ENCODE data around the gene GJB5.

Gene GJB5

DNA sequence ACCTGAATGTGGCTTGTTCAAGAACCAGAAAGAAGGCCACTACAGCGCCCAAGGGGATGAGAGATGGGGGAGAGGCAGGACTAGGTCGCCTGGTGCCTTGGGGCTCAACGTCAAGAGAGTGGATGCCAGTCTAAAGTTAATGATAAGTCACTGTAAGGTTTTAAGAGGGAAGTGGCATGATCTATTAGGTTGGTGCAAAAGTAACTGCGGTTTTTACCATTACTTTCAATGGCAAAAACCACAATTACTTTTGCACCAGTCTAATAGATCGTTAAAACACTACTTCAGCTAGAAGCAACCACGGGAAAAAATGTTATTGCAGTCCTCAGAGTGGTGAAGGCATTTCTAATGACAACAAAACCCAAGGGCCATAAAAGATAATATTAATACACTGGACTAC, 23.5 kb downstream of the GJB5 start:
- in situ Hi-C loops (cut with HindIII; ENCODE audit: low sequenced_read_pairs), result no loop called here
- DNase-seq (ENCODE audit: low read depth, low spot score), result no peak
- no peak overlapping the region for H3K4me3 ChIP-seq (ENCODE audit: low read depth, low read length)
- TF ChIP-seq CTCF (IDR thresholded peaks at IDR 0.05; ENCODE audit: low read depth, low read length), result no peak

DNA sequence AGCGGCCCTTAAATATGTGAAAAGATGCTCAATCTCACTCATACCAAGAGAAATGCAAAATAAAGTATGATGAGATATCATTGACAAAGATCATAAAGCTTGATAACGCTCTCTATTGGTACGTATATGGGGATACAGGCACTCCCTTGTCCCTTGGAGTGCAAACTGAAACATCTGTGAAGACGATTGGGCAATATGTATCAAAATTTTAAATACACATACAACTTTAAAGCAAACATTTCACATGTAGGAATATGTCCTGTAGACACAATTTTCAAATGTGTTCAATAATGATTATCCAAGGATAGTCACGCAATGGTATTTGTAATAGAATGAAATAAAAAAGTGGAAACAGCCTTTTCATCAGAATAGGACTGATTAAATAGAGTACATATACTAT, 24.2 kb downstream of the GJB5 start:
- in situ Hi-C loops (cut with HindIII; ENCODE audit: low sequenced_read_pairs), result no loop called here
- DNase-seq (ENCODE audit: low read depth, low spot score), result no peak
- TF ChIP-seq CTCF (IDR thresholded peaks at IDR 0.05; ENCODE audit: low read depth, low read length), result no peak
- H3K4me3 ChIP-seq (ENCODE audit: low read depth, low read length), result no peak overlapping the region

GRCh38 chr1:34779526-34779925, 24.7 kb downstream of the GJB5 start:
- TF ChIP-seq CTCF (IDR thresholded peaks at IDR 0.05; ENCODE audit: low read depth, low read length), result no peak
- DNase-seq (ENCODE audit: low read depth, low spot score), result no peak
- H3K4me3 ChIP-seq (ENCODE audit: low read depth, low read length), result no peak overlapping the region
- in situ Hi-C loops (cut with HindIII; ENCODE audit: low sequenced_read_pairs), result no loop called here

GRCh38 chr1:34779962-34780361, 25.1 kb downstream of the GJB5 start:
- no peak for TF ChIP-seq CTCF (IDR thresholded peaks at IDR 0.05; ENCODE audit: low read depth, low read length)
- DNase-seq (ENCODE audit: low read depth, low spot score), result no peak
- in situ Hi-C loops (cut with HindIII; ENCODE audit: low sequenced_read_pairs), result no loop called here
- no peak overlapping the region for H3K4me3 ChIP-seq (ENCODE audit: low read depth, low read length)

DNA sequence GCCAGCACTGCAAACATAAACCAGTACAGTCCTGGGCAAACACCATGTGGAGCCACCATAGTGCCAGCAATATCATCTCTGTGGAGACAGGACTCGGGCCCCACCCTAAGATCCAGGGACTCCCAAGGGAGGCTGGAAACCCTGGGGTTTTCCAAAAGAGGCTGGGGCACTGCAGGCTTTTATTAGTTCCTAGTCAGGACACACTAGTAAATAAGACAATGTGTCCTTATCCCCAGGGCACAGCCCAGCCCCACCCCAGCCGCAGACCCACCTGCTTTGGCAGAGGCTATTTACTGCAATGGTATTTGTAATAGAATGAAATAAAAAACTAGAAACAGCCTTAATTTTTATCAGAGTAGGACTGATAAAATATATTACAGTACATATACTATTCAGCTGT, 25.7 kb downstream of the GJB5 start:
- no peak for TF ChIP-seq CTCF (IDR thresholded peaks at IDR 0.05; ENCODE audit: low read depth, low read length)
- H3K4me3 ChIP-seq (ENCODE audit: low read depth, low read length), result no peak overlapping the region
- DNase-seq (ENCODE audit: low read depth, low spot score), result no peak
- in situ Hi-C loops (cut with HindIII; ENCODE audit: low sequenced_read_pairs), result no loop called here

DNA sequence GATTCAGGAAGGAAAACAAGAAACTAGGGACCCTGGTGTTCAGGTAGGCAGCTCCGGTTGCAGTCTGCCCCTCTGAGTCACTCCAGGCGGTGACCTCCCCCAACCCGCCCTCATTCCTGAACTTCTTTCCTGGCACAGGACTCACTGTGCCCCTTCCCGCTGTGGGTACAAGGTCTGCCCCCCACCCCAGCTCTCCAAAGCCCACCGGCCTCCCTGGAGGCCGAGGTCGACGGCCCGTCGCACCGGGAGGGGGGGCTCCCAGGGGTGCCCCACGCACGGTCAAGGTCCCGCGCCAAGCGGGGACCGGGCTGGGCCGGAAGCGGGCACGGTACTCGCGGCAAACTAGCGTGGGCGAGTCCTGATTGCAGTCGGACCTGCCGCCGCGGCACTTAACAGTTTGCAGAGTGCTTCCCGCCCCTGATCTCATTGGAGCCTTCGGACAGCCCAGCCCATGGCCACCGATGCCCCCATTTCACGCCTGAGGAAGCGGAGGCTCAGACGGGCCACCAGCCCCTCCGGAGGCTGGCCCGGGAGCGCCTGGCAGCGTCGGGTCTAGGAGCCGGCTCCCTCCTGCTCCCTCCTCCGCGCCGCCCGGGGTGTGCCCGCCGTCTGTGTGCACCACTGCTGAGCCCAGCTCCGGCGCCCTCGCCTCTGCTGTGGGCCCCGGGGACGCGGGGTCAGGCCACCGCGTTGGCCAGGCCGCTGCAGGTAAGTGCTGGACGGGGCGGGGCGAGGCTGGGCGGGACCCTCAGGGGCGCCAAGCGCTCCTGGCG, 26.4 kb downstream of the GJB5 start, which contains the start of gene GJB3:
GJB3 (plus strand) TSS at position 144 of the 773 bp plus-strand sequence. CDS start 3,549 bp downstream, outside the sequence.
- DNase-seq (ENCODE audit: low read depth, low spot score), result no peak
- TF ChIP-seq CTCF (IDR thresholded peaks at IDR 0.05; ENCODE audit: low read depth, low read length), result no peak
- in situ Hi-C loops (cut with HindIII; ENCODE audit: low sequenced_read_pairs), result no loop called here
- no peak within 1 kb of the TSS for H3K4me3 ChIP-seq (ENCODE audit: low read depth, low read length)

Measured in astrocyte of the spinal cord (primary cell).